Trophoblast cell (in vitro differentiated cells and primary cell): ENCODE measurements around the gene APBA1.
A peak's percentile ranks its signal among the peaks of the same experiment; 100 is the strongest.

Experiments
- DNase-seq, 2 donors: peaks; one replicate each; pipeline ENCODE4 v3.0.0-alpha.2; 2016
- H2AFZ ChIP-seq: 2 replicates; pipeline ENCODE4 v1.6.1; 2013; ENCODE audit warnings: low read length, moderate library complexity, mild to moderate bottlenecking; ENCODE audit not compliant: insufficient read depth, poor library complexity
- H2AK5ac ChIP-seq: 2 replicates; pipeline ENCODE4 v1.6.1; 2013; ENCODE audit warnings: mild to moderate bottlenecking, low read length
- H2BK120ac ChIP-seq: 2 replicates; pipeline ENCODE4 v1.6.1; 2013; ENCODE audit warnings: low read length, mild to moderate bottlenecking, moderate library complexity; ENCODE audit not compliant: insufficient read depth, poor library complexity
- H2BK12ac ChIP-seq: 2 replicates; pipeline ENCODE4 v1.6.1; 2013; ENCODE audit warnings: mild to moderate bottlenecking, low read length, moderate library complexity
- H2BK5ac ChIP-seq: 2 replicates; pipeline ENCODE4 v1.6.1; 2013; ENCODE audit warnings: low read length, low read depth, moderate library complexity, mild to moderate bottlenecking; ENCODE audit not compliant: poor library complexity
- H3K14ac ChIP-seq: 2 replicates; pipeline ENCODE4 v1.6.1; 2013; ENCODE audit warnings: mild to moderate bottlenecking, low read length
- H3K18ac ChIP-seq: 2 replicates; pipeline ENCODE4 v1.6.1; 2013; ENCODE audit warnings: mild to moderate bottlenecking, low read length
- H3K23ac ChIP-seq: 2 replicates; pipeline ENCODE4 v1.6.1; 2013; ENCODE audit warnings: low read length
- H3K27ac ChIP-seq: 2 replicates; pipeline ENCODE4 v1.5.1; 2013; ENCODE audit warnings: low read depth, mild to moderate bottlenecking, inconsistent platforms, low read length, moderate library complexity
- H3K27me3 ChIP-seq: 2 replicates; pipeline ENCODE4 v1.6.1; 2013; ENCODE audit warnings: inconsistent platforms, mild to moderate bottlenecking, low read length, moderate library complexity; ENCODE audit not compliant: insufficient read depth
- H3K36me3 ChIP-seq, 2 experiments: 1 replicate in 1 of 2; 2 replicates in 1 of 2; pipeline ENCODE4 v1.6.1; 2013; ENCODE audit warnings: low read length in 2 of 2, mild to moderate bottlenecking in 2 of 2, moderate library complexity in 1 of 2; ENCODE audit not compliant: insufficient read depth in 2 of 2, control insufficient read depth in 1 of 2
- H3K4ac ChIP-seq: 2 replicates; pipeline ENCODE4 v1.6.1; 2013; ENCODE audit warnings: low read depth, mild to moderate bottlenecking, low read length, moderate library complexity
- H3K4me1 ChIP-seq, 2 experiments: 1 replicate in 1 of 2; 2 replicates in 1 of 2; pipeline ENCODE4 v1.6.1; 2013; ENCODE audit warnings: low read length in 2 of 2, mild to moderate bottlenecking in 2 of 2, moderate library complexity in 1 of 2; ENCODE audit not compliant: insufficient read depth in 2 of 2, control insufficient read depth in 1 of 2
- H3K4me2 ChIP-seq: 2 replicates; pipeline ENCODE4 v1.6.1; 2013; ENCODE audit warnings: inconsistent platforms, mild to moderate bottlenecking, low read length, moderate library complexity
- H3K4me3 ChIP-seq: 2 replicates; pipeline ENCODE4 v1.5.1; 2013; ENCODE audit warnings: mild to moderate bottlenecking, low read depth, low read length, inconsistent platforms
- H3K79me1 ChIP-seq: one replicate; pipeline ENCODE4 v1.6.1; 2013; ENCODE audit warnings: low read length
- H3K79me2 ChIP-seq: 2 replicates; pipeline ENCODE4 v1.6.1; 2013; ENCODE audit warnings: low read length, mild to moderate bottlenecking; ENCODE audit not compliant: control insufficient read depth, insufficient read depth, poor library complexity
- H3K9ac ChIP-seq: 2 replicates; pipeline ENCODE4 v1.6.1; 2013; ENCODE audit warnings: mild to moderate bottlenecking, low read length
- H3K9me3 ChIP-seq: 2 replicates; pipeline ENCODE4 v1.6.1; 2013; ENCODE audit warnings: low read depth, mild to moderate bottlenecking, control low read depth, inconsistent platforms, low read length; ENCODE audit not compliant: insufficient read depth
- H4K12ac ChIP-seq: 2 replicates; pipeline ENCODE4 v1.6.1; 2013; ENCODE audit warnings: low read depth, mild to moderate bottlenecking, low read length, moderate library complexity
- H4K8ac ChIP-seq: 2 replicates; pipeline ENCODE4 v1.6.1; 2013; ENCODE audit warnings: low read depth, mild to moderate bottlenecking, low read length, moderate library complexity
- H4K91ac ChIP-seq: one replicate; pipeline ENCODE4 v1.6.1; 2013; ENCODE audit warnings: low read depth, mild to moderate bottlenecking, low read length, moderate library complexity
- WGBS: extraction: QIAGEN DNeasy Blood & Tissue Kit; methylation state at CpG from one replicate; pipeline ENCODE4 v1.1.7; 2013; ENCODE audit warnings: missing lambda C conversion rate; ENCODE audit not compliant: insufficient read length, insufficient coverage; ENCODE audit errors: extremely low coverage; 5-methylcytosine and 5-hydroxymethylcytosine counted together

The APBA1 gene

DNA sequence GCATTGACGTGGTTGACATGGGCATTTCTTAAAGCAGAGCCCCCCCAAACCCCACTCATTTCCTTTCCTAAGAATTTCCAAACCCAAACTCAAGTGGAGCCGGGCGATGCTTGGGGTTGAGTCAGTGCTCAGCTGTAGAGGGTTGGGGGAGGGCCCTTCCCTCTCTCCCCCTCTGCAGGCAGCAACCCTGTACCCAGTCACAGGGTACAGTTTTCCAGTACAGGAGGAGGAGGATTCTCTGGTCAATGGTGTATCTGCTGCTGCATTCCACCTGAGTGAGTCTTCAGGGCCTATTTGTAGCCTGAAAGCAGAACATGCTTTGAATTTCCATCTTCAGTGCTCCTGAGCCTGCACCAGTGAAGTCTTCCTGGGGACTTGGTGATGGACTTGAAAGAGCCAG, 291.4 kb downstream of the APBA1 start:
- Histone ChIP-seq H3K4ac (no peak overlapping the region), H2BK12ac (no peak overlapping the region), H3K4me2 (no peak overlapping the region), H3K23ac (no peak overlapping the region), H3K9ac (peak overlapping the region; percentile 9), H4K8ac (no peak overlapping the region), H2BK5ac (no peak overlapping the region), H2AFZ (no peak overlapping the region), H3K4me3 (no peak overlapping the region), H3K27ac (no peak overlapping the region), H3K36me3 (peaks cover 0 to 4% of the 10 kb centered on the region in 2 experiments), H3K14ac (no peak overlapping the region), H3K79me1 (peaks cover 1% of the 10 kb centered on the region), H3K79me2 (no peaks in the 10 kb centered on the region), H3K18ac (no peak overlapping the region), H4K91ac (no peak overlapping the region), H2AK5ac (no peak overlapping the region), H3K4me1 (peaks cover 6 to 21% of the 10 kb centered on the region in 2 experiments), H3K9me3 (no peaks in the 10 kb centered on the region), H4K12ac (no peak overlapping the region), H3K27me3 (no peaks in the 10 kb centered on the region), H2BK120ac (no peak overlapping the region)
- no CpG with 5 or more reads among the region's 3 CpGs for WGBS
- DNase-seq = peak; percentile 16 to 37

DNA sequence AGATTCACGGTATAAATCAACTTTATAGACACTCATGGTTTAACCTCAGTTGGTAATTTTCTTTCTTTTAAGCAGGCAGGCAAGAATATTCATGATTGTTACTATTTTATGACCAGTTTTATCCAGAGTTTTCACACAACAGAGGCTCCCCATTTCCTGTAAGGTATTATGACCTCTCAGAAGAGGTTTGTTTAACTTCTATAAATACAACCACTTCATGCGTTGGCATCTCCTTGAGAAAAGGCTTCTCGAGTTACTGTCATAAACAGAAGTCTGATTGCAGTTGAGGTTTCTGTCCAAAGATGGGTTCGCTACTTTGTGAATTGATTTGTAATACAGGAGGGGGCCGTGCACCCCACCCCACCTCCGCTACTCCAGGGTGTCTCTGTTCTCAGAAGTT, 291.9 kb downstream of the APBA1 start:
- H3K4ac ChIP-seq = no peak overlapping the region
- no peak overlapping the region for H3K9ac ChIP-seq
- WGBS = no CpG with 5 or more reads among the region's 6 CpGs
- no peaks in the 10 kb centered on the region for H3K9me3 ChIP-seq
- no peak overlapping the region for H2AFZ ChIP-seq
- H3K36me3 ChIP-seq = peaks cover 0 to 4% of the 10 kb centered on the region in 2 experiments
- peaks cover 1% of the 10 kb centered on the region for H3K79me1 ChIP-seq
- no peak overlapping the region for H4K12ac ChIP-seq
- peaks cover 6 to 21% of the 10 kb centered on the region in 2 experiments for H3K4me1 ChIP-seq
- H4K8ac ChIP-seq = no peak overlapping the region
- H2BK120ac ChIP-seq = no peak overlapping the region
- H3K14ac ChIP-seq = no peak overlapping the region
- no peak overlapping the region for H3K27ac ChIP-seq
- no peak overlapping the region for H2BK12ac ChIP-seq
- no peaks in the 10 kb centered on the region for H3K27me3 ChIP-seq
- DNase-seq = no peak
- H2AK5ac ChIP-seq = no peak overlapping the region
- H3K4me3 ChIP-seq = no peak overlapping the region
- H3K18ac ChIP-seq = no peak overlapping the region
- H3K23ac ChIP-seq = no peak overlapping the region
- H4K91ac ChIP-seq = no peak overlapping the region
- no peaks in the 10 kb centered on the region for H3K79me2 ChIP-seq
- H2BK5ac ChIP-seq = no peak overlapping the region
- H3K4me2 ChIP-seq = no peak overlapping the region

DNA sequence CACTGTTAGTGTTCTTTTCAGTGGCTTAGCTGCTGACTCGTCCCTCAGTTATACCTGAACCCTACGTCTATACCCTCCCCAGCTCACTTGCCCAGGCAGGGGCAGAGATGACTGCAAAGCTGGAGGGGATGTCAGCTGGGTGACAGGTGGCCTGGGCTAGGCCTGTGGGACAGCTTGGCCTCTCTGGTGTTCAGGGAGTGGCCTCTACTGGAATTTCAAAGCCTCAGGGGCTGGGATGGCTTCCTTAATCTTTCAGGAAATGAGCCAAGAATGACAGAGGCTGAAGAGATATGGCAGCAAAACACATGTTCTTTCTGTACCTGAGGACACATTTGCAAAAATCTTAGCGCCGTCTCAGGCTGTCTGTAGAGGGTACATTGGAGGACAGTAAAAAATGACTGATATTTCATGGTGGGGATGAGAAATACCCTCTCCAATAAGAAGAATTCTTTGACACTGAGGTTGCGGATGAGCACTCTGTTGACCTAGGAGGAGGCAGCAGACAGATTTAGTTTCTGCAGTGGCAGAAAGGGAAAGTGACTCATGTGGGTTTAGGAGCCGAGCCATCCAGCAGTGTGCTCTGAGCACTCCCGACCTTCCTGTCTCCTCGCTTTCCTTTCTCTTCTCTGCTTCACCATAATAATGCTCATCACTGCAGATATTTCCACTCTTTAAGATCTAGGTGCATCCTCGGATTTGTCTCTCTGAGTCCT, 292.7 kb downstream of the APBA1 start:
- H4K8ac ChIP-seq = no peak overlapping the region
- H3K36me3 ChIP-seq = peaks cover 0 to 4% of the 10 kb centered on the region in 2 experiments
- DNase-seq = peak; percentile 83 to 85
- peak overlapping the region; percentile 57 for H3K27ac ChIP-seq
- H3K27me3 ChIP-seq = no peaks in the 10 kb centered on the region
- H4K91ac ChIP-seq = no peak overlapping the region
- peaks cover 6 to 21% of the 10 kb centered on the region in 2 experiments for H3K4me1 ChIP-seq
- no peak overlapping the region for H3K23ac ChIP-seq
- H2BK12ac ChIP-seq = no peak overlapping the region
- no peaks in the 10 kb centered on the region for H3K9me3 ChIP-seq
- no peak overlapping the region for H2AK5ac ChIP-seq
- H3K4ac ChIP-seq = no peak overlapping the region
- no peak overlapping the region for H3K14ac ChIP-seq
- H4K12ac ChIP-seq = no peak overlapping the region
- no peak overlapping the region for H3K9ac ChIP-seq
- peaks cover 1% of the 10 kb centered on the region for H3K79me1 ChIP-seq
- H3K4me2 ChIP-seq = no peak overlapping the region
- H2AFZ ChIP-seq = no peak overlapping the region
- H3K18ac ChIP-seq = no peak overlapping the region
- H2BK5ac ChIP-seq = no peak overlapping the region
- no peak overlapping the region for H2BK120ac ChIP-seq
- WGBS = no CpG with 5 or more reads among the region's 9 CpGs
- H3K79me2 ChIP-seq = no peaks in the 10 kb centered on the region
- no peak overlapping the region for H3K4me3 ChIP-seq

DNA sequence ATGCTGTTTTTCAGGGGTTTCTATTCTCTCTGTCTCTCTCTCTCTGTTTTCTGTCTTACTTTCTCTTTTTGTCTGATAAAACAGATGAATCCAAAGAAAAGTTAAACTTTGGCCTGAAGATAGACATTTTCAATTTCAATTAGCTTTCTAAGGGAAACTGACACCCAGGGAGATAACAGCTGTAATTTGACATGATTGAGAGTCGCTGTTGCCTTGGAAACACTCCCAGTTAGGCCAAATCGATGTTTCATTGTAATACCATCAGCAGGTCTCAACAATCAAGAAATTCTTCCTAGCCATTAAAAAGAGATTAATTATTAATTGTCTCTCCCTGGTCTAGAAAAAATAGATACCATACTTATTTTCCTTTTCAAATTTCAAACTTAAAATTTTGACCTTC, 294.2 kb downstream of the APBA1 start:
- no peak overlapping the region for H3K18ac ChIP-seq
- H3K36me3 ChIP-seq = peaks cover 0 to 4% of the 10 kb centered on the region in 2 experiments
- no peak overlapping the region for H2BK5ac ChIP-seq
- peaks cover 1% of the 10 kb centered on the region for H3K79me1 ChIP-seq
- no peaks in the 10 kb centered on the region for H3K9me3 ChIP-seq
- H3K9ac ChIP-seq = no peak overlapping the region
- H2BK12ac ChIP-seq = no peak overlapping the region
- no peak overlapping the region for H2BK120ac ChIP-seq
- DNase-seq = no peak
- H3K4me3 ChIP-seq = no peak overlapping the region
- H3K14ac ChIP-seq = no peak overlapping the region
- no peak overlapping the region for H4K91ac ChIP-seq
- H3K4ac ChIP-seq = no peak overlapping the region
- no peaks in the 10 kb centered on the region for H3K79me2 ChIP-seq
- H3K27ac ChIP-seq = no peak overlapping the region
- no peak overlapping the region for H3K23ac ChIP-seq
- no peak overlapping the region for H2AK5ac ChIP-seq
- WGBS = no CpG with 5 or more reads among the region's 2 CpGs
- peaks cover 6 to 21% of the 10 kb centered on the region in 2 experiments for H3K4me1 ChIP-seq
- H2AFZ ChIP-seq = no peak overlapping the region
- H3K27me3 ChIP-seq = no peaks in the 10 kb centered on the region
- H4K12ac ChIP-seq = no peak overlapping the region
- no peak overlapping the region for H4K8ac ChIP-seq
- no peak overlapping the region for H3K4me2 ChIP-seq
